H9 (cell line): Measurements from ENCODE around the gene FAR1. TPM values are rescaled to one million over a fixed set of nuclear protein-coding genes. Genes with fewer than 3 reads are reported as not detected.
A peak's percentile ranks its signal among the peaks of the same experiment; 100 is the strongest.

Experiments used
- DNase-seq: peaks from one replicate; pipeline ENCODE4 v3.0.0-alpha.2; 2017
- H2AFZ ChIP-seq: one replicate; pipeline ENCODE4 v1.6.1; 2013; ENCODE audit warnings: mild to moderate bottlenecking, low read length, control low read depth, moderate library complexity
- H2AK5ac ChIP-seq: 2 replicates; pipeline ENCODE4 v1.6.1; 2013; ENCODE audit warnings: low read length, control low read depth, mixed read lengths; ENCODE audit not compliant: insufficient read length
- H2BK120ac ChIP-seq: one replicate; pipeline ENCODE4 v1.6.1; 2013; ENCODE audit warnings: low read depth, mild to moderate bottlenecking, low read length, control low read depth, inconsistent platforms; ENCODE audit not compliant: poor library complexity, severe bottlenecking
- H2BK12ac ChIP-seq: 2 replicates; pipeline ENCODE4 v1.6.1; 2013; ENCODE audit warnings: low read length, control low read depth, mixed read lengths, low read depth; ENCODE audit not compliant: insufficient read length
- H2BK15ac ChIP-seq: 2 replicates; pipeline ENCODE4 v1.6.1; 2013; ENCODE audit warnings: low read depth, low read length, control low read depth
- H2BK20ac ChIP-seq: one replicate; pipeline ENCODE4 v1.6.1; 2013; ENCODE audit warnings: low read depth, mild to moderate bottlenecking, low read length, control low read depth, inconsistent platforms; ENCODE audit not compliant: poor library complexity, severe bottlenecking
- H2BK5ac ChIP-seq: 2 replicates; pipeline ENCODE4 v1.6.1; 2013; ENCODE audit warnings: low read length, control low read depth, mixed read lengths; ENCODE audit not compliant: insufficient read length
- H3K14ac ChIP-seq: 2 replicates; pipeline ENCODE4 v1.6.1; 2013; ENCODE audit warnings: low read length, control low read depth; ENCODE audit not compliant: insufficient read depth
- H3K18ac ChIP-seq: 2 replicates; pipeline ENCODE4 v1.6.1; 2013; ENCODE audit warnings: low read depth, mild to moderate bottlenecking, mixed read lengths, low read length, control low read depth; ENCODE audit not compliant: insufficient read length
- H3K23ac ChIP-seq: 2 replicates; pipeline ENCODE4 v1.6.1; 2013; ENCODE audit warnings: low read length, control low read depth, mixed read lengths, low read depth; ENCODE audit not compliant: insufficient read length
- H3K23me2 ChIP-seq: 2 replicates; pipeline ENCODE4 v1.6.1; 2013; ENCODE audit warnings: low read depth, mild to moderate bottlenecking, mixed read lengths, low read length, control low read depth; ENCODE audit not compliant: insufficient read length, poor library complexity, severe bottlenecking
- H3K27ac ChIP-seq: 2 replicates; pipeline ENCODE4 v1.5.1; 2013; ENCODE audit warnings: low read length, control low read depth, mixed read lengths, low read depth; ENCODE audit not compliant: insufficient read length
- H3K27me3 ChIP-seq: 2 replicates; pipeline ENCODE4 v1.6.1; 2013; ENCODE audit warnings: low read length, control low read depth, inconsistent platforms; ENCODE audit not compliant: insufficient read depth
- H3K4ac ChIP-seq: 2 replicates; pipeline ENCODE4 v1.6.1; 2013; ENCODE audit warnings: low read depth, mild to moderate bottlenecking, control low read depth, inconsistent platforms, low read length, moderate library complexity
- H3K4me1 ChIP-seq: 2 replicates; pipeline ENCODE4 v1.6.1; 2013; ENCODE audit warnings: low read length, control low read depth, inconsistent platforms; ENCODE audit not compliant: insufficient read depth
- H3K4me2 ChIP-seq: 2 replicates; pipeline ENCODE4 v1.6.1; 2013; ENCODE audit warnings: low read length, control low read depth, mixed read lengths; ENCODE audit not compliant: insufficient read length, insufficient read depth
- H3K56ac ChIP-seq: 2 replicates; pipeline ENCODE4 v1.6.1; 2013; ENCODE audit warnings: low read depth, mild to moderate bottlenecking, mixed read lengths, low read length, control low read depth; ENCODE audit not compliant: insufficient read length
- H3K79me1 ChIP-seq: 2 replicates; pipeline ENCODE4 v1.6.1; 2013; ENCODE audit warnings: low read depth, mild to moderate bottlenecking, moderate library complexity, low read length, control low read depth, inconsistent platforms; ENCODE audit not compliant: insufficient read depth, poor library complexity, severe bottlenecking
- H3K79me2 ChIP-seq: 2 replicates; pipeline ENCODE4 v1.6.1; 2013; ENCODE audit warnings: low read length, control low read depth, inconsistent platforms; ENCODE audit not compliant: insufficient read depth
- H3K9ac ChIP-seq: 2 replicates; pipeline ENCODE4 v1.6.1; 2013; ENCODE audit warnings: low read length, control low read depth, mixed read lengths; ENCODE audit not compliant: insufficient read length; ENCODE audit errors: extremely low read depth
- H3K9me3 ChIP-seq: one replicate; pipeline ENCODE4 v1.6.1; 2013; ENCODE audit warnings: low read depth, low read length, inconsistent platforms; ENCODE audit not compliant: control insufficient read depth
- H3T11ph ChIP-seq: one replicate; pipeline ENCODE4 v1.6.1; 2013; ENCODE audit warnings: mild to moderate bottlenecking, low read length, control low read depth, inconsistent platforms
- H4K20me1 ChIP-seq: one replicate; pipeline ENCODE4 v1.6.1; 2013; ENCODE audit not compliant: control insufficient read depth, insufficient read length, insufficient read depth
- H4K5ac ChIP-seq: 2 replicates; pipeline ENCODE4 v1.6.1; 2013; ENCODE audit warnings: low read depth, mild to moderate bottlenecking, mixed read lengths, low read length, control low read depth; ENCODE audit not compliant: insufficient read length
- H4K8ac ChIP-seq: replicated peaks from 2 replicates; pipeline ENCODE4 v1.6.1; 2013; ENCODE audit warnings: low read length, control low read depth, mixed read lengths, low read depth; ENCODE audit not compliant: insufficient read length
- H4K91ac ChIP-seq: 2 replicates; pipeline ENCODE4 v1.6.1; 2013; ENCODE audit warnings: low read depth, mild to moderate bottlenecking, moderate library complexity, mixed read lengths, low read length, control low read depth; ENCODE audit not compliant: insufficient read length
- H3K27ac Mint-ChIP-seq, 3 experiments: 2 replicates in 2 of 3; 3 replicates in 1 of 3; pipeline ENCODE4 v1.8.0; 2020 to 2021; ENCODE audit warnings: mixed read lengths in 3 of 3, mild to moderate bottlenecking in 1 of 3, moderate library complexity in 1 of 3
- H3K27me3 Mint-ChIP-seq: 2 replicates; pipeline ENCODE4 v1.8.0; 2021; ENCODE audit warnings: low read depth, mild to moderate bottlenecking, moderate library complexity, mixed read lengths
- H3K36me3 Mint-ChIP-seq, 3 experiments: 2 replicates in 2 of 3; 3 replicates in 1 of 3; pipeline ENCODE4 v1.8.0; 2020 to 2021; ENCODE audit warnings: low read depth in 3 of 3, mixed read lengths in 3 of 3; ENCODE audit not compliant: insufficient read depth in 1 of 3
- H3K4me1 Mint-ChIP-seq, 2 experiments: 2 replicates each; pipeline ENCODE4 v1.8.0; 2020; ENCODE audit warnings: mixed read lengths in 2 of 2
- H3K4me3 Mint-ChIP-seq, 2 experiments: 2 replicates in 1 of 2; 3 replicates in 1 of 2; pipeline ENCODE4 v1.8.0; 2020 to 2021; ENCODE audit warnings: mild to moderate bottlenecking in 2 of 2, mixed read lengths in 2 of 2, moderate library complexity in 1 of 2
- H3K9me3 Mint-ChIP-seq, 2 experiments: 2 replicates in 1 of 2; 3 replicates in 1 of 2; pipeline ENCODE4 v1.8.0; 2020; ENCODE audit warnings: mild to moderate bottlenecking in 2 of 2, mixed read lengths in 2 of 2, moderate library complexity in 1 of 2
- WGBS: extraction: QIAGEN DNeasy Blood & Tissue Kit; methylation state at CpG from one replicate; pipeline ENCODE4 v1.1.7; 2013; ENCODE audit warnings: missing lambda C conversion rate, low lambda C conversion rate, mixed read lengths; ENCODE audit not compliant: insufficient read length; ENCODE audit errors: extremely low coverage; 5-methylcytosine and 5-hydroxymethylcytosine counted together
- total RNA-seq: library from RNA; stranded (reverse); gene quantifications from 2 replicates; pipeline ENCODE4 v1.2.1, GENCODE V29; 2021
- TF ChIP-seq, protein P1 (sequence below): fragments of 200-600 bp; sonication (generic); conservative IDR thresholded peaks from 3 replicates; pipeline ENCODE4 v1.8.0; 2021; ENCODE audit warnings: antibody characterized with exemption, mild to moderate bottlenecking

The FAR1 gene
- total RNA-seq, 1 experiment from 2014 or later: 72.5 TPM

DNA sequence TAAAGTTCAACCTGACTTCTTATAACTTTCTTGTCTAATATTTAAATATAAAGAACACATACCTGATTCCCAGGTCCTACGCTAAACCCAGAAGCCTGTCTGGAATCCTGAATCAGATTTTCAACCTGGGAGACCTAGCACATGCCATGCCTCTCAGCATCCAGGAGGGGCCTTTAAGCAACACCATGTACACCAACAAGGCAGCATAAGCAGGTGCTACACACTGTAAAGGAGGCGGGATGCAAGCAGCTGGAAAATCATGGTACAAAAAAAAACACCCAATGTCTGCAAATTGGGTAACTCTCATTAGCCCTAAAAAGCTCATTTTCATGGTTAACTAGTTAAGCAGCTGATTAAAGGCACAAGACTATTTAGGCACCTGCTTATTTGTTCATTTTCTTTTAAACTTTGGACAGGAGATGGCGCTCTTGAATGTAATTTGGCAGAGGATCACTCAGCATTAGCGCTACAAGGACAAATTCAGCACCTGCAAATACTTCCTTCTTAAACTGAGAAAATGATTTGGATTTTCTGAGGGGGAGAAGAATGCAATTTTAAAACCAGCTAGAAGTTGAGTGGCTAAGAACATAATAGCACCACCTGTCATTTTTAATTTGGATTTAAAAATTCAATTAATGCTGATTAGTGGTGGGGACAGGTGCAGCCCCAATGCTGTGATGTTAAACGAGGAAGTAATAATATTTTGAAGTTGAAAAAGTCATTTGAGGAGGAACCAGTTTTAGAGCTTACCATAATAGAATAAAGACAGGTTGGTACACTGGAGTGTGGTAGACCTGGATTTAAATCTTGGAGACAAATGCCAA is 104.0 kb downstream of the FAR1 start:
- H4K20me1 ChIP-seq: no peaks in the 10 kb centered on the region
- no peak overlapping the region for H3K27ac ChIP-seq
- no peak overlapping the region for H2BK12ac ChIP-seq
- H2BK20ac ChIP-seq: no peak overlapping the region
- no peak overlapping the region for H3T11ph ChIP-seq
- no peaks in the 10 kb centered on the region for H3K79me1 ChIP-seq
- TF ChIP-seq, protein P1, sequence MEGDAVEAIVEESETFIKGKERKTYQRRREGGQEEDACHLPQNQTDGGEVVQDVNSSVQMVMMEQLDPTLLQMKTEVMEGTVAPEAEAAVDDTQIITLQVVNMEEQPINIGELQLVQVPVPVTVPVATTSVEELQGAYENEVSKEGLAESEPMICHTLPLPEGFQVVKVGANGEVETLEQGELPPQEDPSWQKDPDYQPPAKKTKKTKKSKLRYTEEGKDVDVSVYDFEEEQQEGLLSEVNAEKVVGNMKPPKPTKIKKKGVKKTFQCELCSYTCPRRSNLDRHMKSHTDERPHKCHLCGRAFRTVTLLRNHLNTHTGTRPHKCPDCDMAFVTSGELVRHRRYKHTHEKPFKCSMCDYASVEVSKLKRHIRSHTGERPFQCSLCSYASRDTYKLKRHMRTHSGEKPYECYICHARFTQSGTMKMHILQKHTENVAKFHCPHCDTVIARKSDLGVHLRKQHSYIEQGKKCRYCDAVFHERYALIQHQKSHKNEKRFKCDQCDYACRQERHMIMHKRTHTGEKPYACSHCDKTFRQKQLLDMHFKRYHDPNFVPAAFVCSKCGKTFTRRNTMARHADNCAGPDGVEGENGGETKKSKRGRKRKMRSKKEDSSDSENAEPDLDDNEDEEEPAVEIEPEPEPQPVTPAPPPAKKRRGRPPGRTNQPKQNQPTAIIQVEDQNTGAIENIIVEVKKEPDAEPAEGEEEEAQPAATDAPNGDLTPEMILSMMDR: peak; percentile 89
- H3K27me3 ChIP-seq: no peaks in the 10 kb centered on the region; the same call in 1 of the 2 replicates
- peaks cover 20 to 27% of the 10 kb centered on the region in 2 experiments for H3K4me1 Mint-ChIP-seq
- H3K56ac ChIP-seq: no peak overlapping the region
- no peaks in the 10 kb centered on the region for H3K36me3 Mint-ChIP-seq
- H4K8ac ChIP-seq: no peak overlapping the region
- H3K14ac ChIP-seq: no peak overlapping the region
- H3K27ac Mint-ChIP-seq: no peak overlapping the region
- no CpG with 5 or more reads among the region's 5 CpGs for WGBS
- H3K23ac ChIP-seq: no peak overlapping the region
- H2BK5ac ChIP-seq: no peak overlapping the region
- no peak overlapping the region for H3K4me2 ChIP-seq
- no peaks in the 10 kb centered on the region for H3K4me1 ChIP-seq
- H3K18ac ChIP-seq: no peak overlapping the region
- no peaks in the 10 kb centered on the region; the same call in none of the 2 replicates for H3K27me3 Mint-ChIP-seq
- no peak overlapping the region for H2AFZ ChIP-seq
- no peak overlapping the region for H4K5ac ChIP-seq
- H3K23me2 ChIP-seq: no peaks in the 10 kb centered on the region
- no peak overlapping the region for H2BK15ac ChIP-seq
- H3K9me3 Mint-ChIP-seq: peaks cover 0 to 6% of the 10 kb centered on the region in 2 experiments; a peak in 2 of 5 replicates
- H3K9ac ChIP-seq: no peak overlapping the region
- DNase-seq: no peak
- no peaks in the 10 kb centered on the region for H3K9me3 ChIP-seq
- no peak overlapping the region for H3K4me3 Mint-ChIP-seq
- no peak overlapping the region for H3K4ac ChIP-seq
- H4K91ac ChIP-seq: no peak overlapping the region
- H2AK5ac ChIP-seq: no peak overlapping the region
- no peak overlapping the region for H2BK120ac ChIP-seq
- H3K79me2 ChIP-seq: no peaks in the 10 kb centered on the region
